Caco-2 (cell line): ENCODE measurements around the gene SESN1. TPM values are rescaled to one million over a fixed set of nuclear protein-coding genes. Genes with fewer than 3 reads are reported as not detected.
A peak's percentile ranks its signal among the peaks of the same experiment; 100 is the strongest.
"Not testable (repeated sequence)": the region's sequence is repeated elsewhere in the genome, so short reads cannot be mapped to it uniquely, and the experiment has no call there.

Experiments used
- BruUV-seq: library from RNA; stranded (reverse); fragments of 400-500 nt; replicated peaks from 2 replicates; lab custom pipeline; 2021; lab: Mats Ljungman, UMichigan
- CTCF ChIA-PET: fragments of 300-600 bp; sonication (Branson Sonifier 250); formaldehyde crosslinking; loops from one replicate; lab custom pipeline; 2022; ENCODE audit warnings: antibody characterized with exemption; lab: Charles Lee
- POLR2A ChIA-PET: fragments of 300-600 bp; sonication (Branson Sonifier 250); formaldehyde crosslinking; loops from one replicate; lab custom pipeline; 2022; ENCODE audit warnings: antibody characterized with exemption; lab: Charles Lee
- DNase-seq, 2 experiments: peaks; one replicate each; pipeline versions ENCODE4 v3.0.0 to v3.0.0-alpha.2; 2020 to 2022
- H3K27me3 ChIP-seq: replicated peaks from 2 replicates; pipeline ENCODE4 v1.6.0; 2011; ENCODE audit warnings: low read length; ENCODE audit not compliant: control insufficient read depth, insufficient read depth
- H3K36me3 ChIP-seq: 2 replicates; pipeline ENCODE4 v1.5.1; 2011; ENCODE audit warnings: low read length; ENCODE audit not compliant: control insufficient read depth, insufficient read depth
- H3K4me1 ChIP-seq: fragments of 250-450 bp; sonication (Bioruptor Pico); 2 replicates; pipeline ENCODE4 v1.5.1; 2020; ENCODE audit warnings: mild to moderate bottlenecking
- H3K4me3 ChIP-seq: 2 replicates; pipeline ENCODE4 v1.5.1; 2011; ENCODE audit warnings: low read depth, mild to moderate bottlenecking, control low read depth, low read length
- H3K9me3 ChIP-seq: fragments of 250-450 bp; sonication (Bioruptor Pico); 2 replicates; pipeline ENCODE4 v1.5.1; 2020; ENCODE audit warnings: mild to moderate bottlenecking, moderate library complexity
- H3K27ac Mint-ChIP-seq: one replicate; pipeline ENCODE4 v1.8.0; 2022; ENCODE audit warnings: mixed read lengths; ENCODE audit not compliant: unreplicated experiment
- H3K27me3 Mint-ChIP-seq: one replicate; pipeline ENCODE4 v1.8.0; 2022; ENCODE audit warnings: mixed read lengths; ENCODE audit not compliant: insufficient read depth, unreplicated experiment
- H3K36me3 Mint-ChIP-seq: one replicate; pipeline ENCODE4 v1.8.0; 2022; ENCODE audit warnings: mild to moderate bottlenecking, mixed read lengths; ENCODE audit not compliant: insufficient read depth, unreplicated experiment
- H3K4me1 Mint-ChIP-seq: one replicate; pipeline ENCODE4 v1.8.0; 2022; ENCODE audit warnings: low read depth, mixed read lengths; ENCODE audit not compliant: unreplicated experiment
- H3K4me3 Mint-ChIP-seq: one replicate; pipeline ENCODE4 v1.8.0; 2022; ENCODE audit warnings: mild to moderate bottlenecking, moderate library complexity, mixed read lengths; ENCODE audit not compliant: unreplicated experiment
- H3K9me3 Mint-ChIP-seq: one replicate; pipeline ENCODE4 v1.8.0; 2022; ENCODE audit warnings: mixed read lengths; ENCODE audit not compliant: unreplicated experiment
- intact Hi-C: fragments of 100-400 bp; cut with micrococcal nuclease; formaldehyde crosslinking; loops from one replicate; pipeline ENCODE4 v1.10.0; 2022; ENCODE audit not compliant: unreplicated experiment
- total RNA-seq: library from RNA; stranded (reverse); gene quantifications from 2 replicates; pipeline ENCODE4 v1.2.3, GENCODE V29; 2022
- TF ChIP-seq, protein P1 (sequence below), 2 experiments: fragments of 200-600 bp in 1 of 2; IDR thresholded peaks; 1 replicate in 1 of 2; 2 replicates in 1 of 2; pipeline versions ENCODE4 v1.5.1 to v1.8.0; 2011 to 2022; ENCODE audit warnings: antibody characterized with exemption in 1 of 2, control low read depth in 1 of 2, inconsistent platforms in 1 of 2, low read depth in 1 of 2, low read length in 1 of 2, mild to moderate bottlenecking in 1 of 2, moderate library complexity in 1 of 2; ENCODE audit not compliant: insufficient read depth in 1 of 2, severe bottlenecking in 1 of 2, unreplicated experiment in 1 of 2

Gene SESN1
- total RNA-seq, 1 experiment from 2014 or later, result 21.9 TPM

DNA sequence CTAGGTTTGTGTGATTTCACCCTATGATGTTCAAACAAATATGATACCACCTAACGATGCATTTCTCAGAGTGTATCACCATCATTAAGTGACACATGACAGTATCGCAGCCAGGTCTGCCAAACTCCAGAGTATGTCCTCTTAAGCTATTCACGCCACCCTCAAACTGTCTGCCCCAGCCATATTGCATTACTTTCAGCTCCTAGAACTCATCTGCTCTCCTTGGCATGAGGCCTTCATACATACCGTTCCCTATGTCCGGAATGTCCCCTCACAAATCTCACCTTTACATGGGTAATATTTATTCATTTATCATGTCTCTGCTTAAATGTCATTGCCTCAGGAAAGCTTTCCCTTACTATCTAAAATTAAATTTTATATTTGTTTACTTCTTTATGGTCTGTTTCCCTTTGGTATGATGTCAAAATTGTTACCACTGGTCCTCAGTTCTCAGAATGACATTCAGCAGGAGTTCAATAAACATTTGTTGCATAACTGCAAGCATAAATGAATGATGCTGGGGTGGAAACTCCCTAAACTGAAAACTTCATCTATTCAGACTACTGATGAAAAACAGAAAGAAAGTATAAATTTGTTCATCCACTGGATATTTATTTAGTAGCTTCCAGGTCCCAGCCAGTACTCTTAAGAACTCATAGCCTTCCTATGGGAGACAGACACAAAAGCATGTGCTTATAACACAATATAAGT lies 3.2 kb downstream of the SESN1 start:
- Mint-ChIP-seq H3K36me3 (peaks cover 9% of the 10 kb centered on the region), H3K4me1 (peaks cover 13% of the 10 kb centered on the region), H3K4me3 (peak overlapping the region; percentile 97), H3K27ac (no peak overlapping the region), H3K27me3 (no peaks in the 10 kb centered on the region), H3K9me3 (no peaks in the 10 kb centered on the region)
- H3K4me1 ChIP-seq, result peaks cover 7% of the 10 kb centered on the region; the same call in 1 of the 2 replicates
- ChIA-PET CTCF (no interaction called here), POLR2A (no interaction called here)
- H3K4me3 ChIP-seq, result no peak overlapping the region
- intact Hi-C loops, result loop anchor here (5.0 kb wide), 1 partner anchor 359 kb away; no protein-coding TSS in a partner anchor
- no peak for DNase-seq
- TF ChIP-seq, protein P1, sequence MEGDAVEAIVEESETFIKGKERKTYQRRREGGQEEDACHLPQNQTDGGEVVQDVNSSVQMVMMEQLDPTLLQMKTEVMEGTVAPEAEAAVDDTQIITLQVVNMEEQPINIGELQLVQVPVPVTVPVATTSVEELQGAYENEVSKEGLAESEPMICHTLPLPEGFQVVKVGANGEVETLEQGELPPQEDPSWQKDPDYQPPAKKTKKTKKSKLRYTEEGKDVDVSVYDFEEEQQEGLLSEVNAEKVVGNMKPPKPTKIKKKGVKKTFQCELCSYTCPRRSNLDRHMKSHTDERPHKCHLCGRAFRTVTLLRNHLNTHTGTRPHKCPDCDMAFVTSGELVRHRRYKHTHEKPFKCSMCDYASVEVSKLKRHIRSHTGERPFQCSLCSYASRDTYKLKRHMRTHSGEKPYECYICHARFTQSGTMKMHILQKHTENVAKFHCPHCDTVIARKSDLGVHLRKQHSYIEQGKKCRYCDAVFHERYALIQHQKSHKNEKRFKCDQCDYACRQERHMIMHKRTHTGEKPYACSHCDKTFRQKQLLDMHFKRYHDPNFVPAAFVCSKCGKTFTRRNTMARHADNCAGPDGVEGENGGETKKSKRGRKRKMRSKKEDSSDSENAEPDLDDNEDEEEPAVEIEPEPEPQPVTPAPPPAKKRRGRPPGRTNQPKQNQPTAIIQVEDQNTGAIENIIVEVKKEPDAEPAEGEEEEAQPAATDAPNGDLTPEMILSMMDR (IDR thresholded peaks at IDR 0.05; ENCODE audit: insufficient read depth in 1 of 2, low read depth in 1 of 2, low read length in 1 of 2, severe bottlenecking in 1 of 2, unreplicated experiment in 1 of 2), result no peak
- no peaks in the 10 kb centered on the region for H3K36me3 ChIP-seq
- no peaks in the 10 kb centered on the region for H3K27me3 ChIP-seq
- no peaks in the 10 kb centered on the region for H3K9me3 ChIP-seq
- BruUV-seq, result no TSS peak

DNA sequence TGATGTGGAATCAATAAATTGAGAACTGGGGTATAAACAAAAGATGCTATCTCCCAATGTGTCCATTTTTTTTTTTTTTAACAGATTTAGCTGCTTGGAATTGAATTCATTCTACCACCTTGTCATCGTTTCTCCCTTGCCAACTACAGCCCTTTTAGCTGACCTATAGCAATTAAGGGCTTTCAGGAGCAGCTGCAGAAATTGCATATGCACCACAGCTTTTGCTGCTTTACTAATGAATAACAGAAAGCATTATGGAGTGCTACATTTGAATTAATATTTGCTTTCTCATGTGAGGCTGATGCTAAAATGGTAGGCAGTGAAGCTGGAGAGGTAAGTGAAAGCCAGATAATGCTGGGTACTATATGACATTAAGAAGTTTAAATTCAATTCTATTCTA lies 5.7 kb downstream of the SESN1 start:
- Histone ChIP-seq H3K4me3 (no peak overlapping the region), H3K9me3 (no peaks in the 10 kb centered on the region), H3K36me3 (no peaks in the 10 kb centered on the region), H3K4me1 (peaks cover 7% of the 10 kb centered on the region; the same call in 1 of the 2 replicates), H3K27me3 (no peaks in the 10 kb centered on the region)
- no peak overlapping the region for H3K4me3 Mint-ChIP-seq
- H3K27me3 Mint-ChIP-seq, result no peaks in the 10 kb centered on the region
- intact Hi-C loops, result no loop called here
- peaks cover 7% of the 10 kb centered on the region for H3K4me1 Mint-ChIP-seq
- ChIA-PET CTCF (no interaction called here), POLR2A (no interaction called here)
- no peaks in the 10 kb centered on the region for H3K9me3 Mint-ChIP-seq
- DNase-seq, result no peak
- no peak overlapping the region for H3K27ac Mint-ChIP-seq
- no TSS peak for BruUV-seq
- TF ChIP-seq, protein P1 (IDR thresholded peaks at IDR 0.05; ENCODE audit: insufficient read depth in 1 of 2, low read depth in 1 of 2, low read length in 1 of 2, severe bottlenecking in 1 of 2, unreplicated experiment in 1 of 2), result no peak
- no peaks in the 10 kb centered on the region for H3K36me3 Mint-ChIP-seq

- H3K4me3 Mint-ChIP-seq, result no peak overlapping the region
- H3K9me3 ChIP-seq, result no peaks in the 10 kb centered on the region
- peak overlapping the region; percentile 12 for H3K27ac Mint-ChIP-seq
- intact Hi-C loops, result no loop called here
- H3K27me3 ChIP-seq, result no peaks in the 10 kb centered on the region
- peaks cover 7% of the 10 kb centered on the region for H3K4me1 Mint-ChIP-seq
- TF ChIP-seq, protein P1 (IDR thresholded peaks at IDR 0.05; ENCODE audit: insufficient read depth in 1 of 2, low read depth in 1 of 2, low read length in 1 of 2, severe bottlenecking in 1 of 2, unreplicated experiment in 1 of 2), result no peak
- no TSS peak for BruUV-seq
- H3K36me3 ChIP-seq, result no peaks in the 10 kb centered on the region
- no peaks in the 10 kb centered on the region for H3K36me3 Mint-ChIP-seq
- no peak for DNase-seq
- H3K27me3 Mint-ChIP-seq, result no peaks in the 10 kb centered on the region
- POLR2A ChIA-PET, result no interaction called here
- CTCF ChIA-PET, result no interaction called here
- no peak overlapping the region for H3K4me3 ChIP-seq
- peaks cover under 1% of the 10 kb centered on the region; the same call in 1 of the 2 replicates for H3K4me1 ChIP-seq
- no peaks in the 10 kb centered on the region for H3K9me3 Mint-ChIP-seq
Observed at GRCh38 chr6:109087661-109088264, 6.9 kb downstream of the SESN1 start.

DNA sequence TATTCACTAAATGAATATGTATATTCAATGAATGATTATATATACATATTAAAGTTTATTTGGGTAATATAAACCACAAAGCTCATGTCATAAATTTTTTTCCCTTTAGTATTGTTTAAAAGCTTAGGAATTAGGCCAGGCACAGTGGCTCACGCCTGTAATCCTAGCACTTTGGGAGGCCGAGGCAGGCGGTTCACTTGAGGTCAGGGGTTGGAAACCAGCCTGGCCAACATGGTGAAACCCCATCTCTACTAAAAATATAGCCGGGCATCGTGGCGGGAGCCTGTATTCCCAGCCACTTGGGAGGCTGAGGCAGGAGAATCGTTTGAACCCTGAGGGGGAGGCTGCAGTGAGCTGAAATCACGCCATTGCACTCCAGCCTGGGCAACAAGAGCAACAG lies 10.5 kb downstream of the SESN1 start:
- BruUV-seq, CTCF ChIA-PET, POLR2A ChIA-PET, DNase-seq, H3K4me1 ChIP-seq, H3K36me3 ChIP-seq, H3K27me3 Mint-ChIP-seq, H3K4me3 Mint-ChIP-seq, H3K36me3 Mint-ChIP-seq, H3K9me3 ChIP-seq, H3K27me3 ChIP-seq, intact Hi-C loops, H3K9me3 Mint-ChIP-seq, H3K4me3 ChIP-seq, H3K4me1 Mint-ChIP-seq, H3K27ac Mint-ChIP-seq: not testable (repeated sequence)
